Stomach smooth muscle (tissue), 2 donors: ENCODE measurements around the gene ZNF620.
"Not testable (repeated sequence)": the region's sequence is repeated elsewhere in the genome, so short reads cannot be mapped to it uniquely, and the experiment has no call there.

Experiments
- H3K27ac ChIP-seq: one replicate; pipeline ENCODE4 v1.7.0; 2013; ENCODE audit warnings: mild to moderate bottlenecking, low read length, inconsistent platforms
- H3K27me3 ChIP-seq, 2 donors: one replicate each; pipeline ENCODE4 v1.7.0; 2013; ENCODE audit warnings: low read length in 2 of 2; ENCODE audit not compliant: insufficient read depth in 2 of 2, control insufficient read depth in 1 of 2
- H3K36me3 ChIP-seq, 2 donors: one replicate each; pipeline ENCODE4 v1.7.0; 2013; ENCODE audit warnings: low read length in 2 of 2; ENCODE audit not compliant: control insufficient read depth in 2 of 2, insufficient read depth in 2 of 2
- H3K4me1 ChIP-seq: one replicate; pipeline ENCODE4 v1.7.0; 2013; ENCODE audit warnings: low read length; ENCODE audit not compliant: control insufficient read depth, insufficient read depth
- H3K4me3 ChIP-seq, 2 donors: one replicate each; pipeline ENCODE4 v1.7.0; 2013; ENCODE audit warnings: low read length in 2 of 2
- H3K9ac ChIP-seq, 2 donors: one replicate each; pipeline ENCODE4 v1.7.0; 2013; ENCODE audit warnings: low read length in 2 of 2, mild to moderate bottlenecking in 1 of 2
- H3K9me3 ChIP-seq, 2 donors: one replicate each; pipeline ENCODE4 v1.7.0; 2013; ENCODE audit warnings: low read length in 2 of 2; ENCODE audit not compliant: control insufficient read depth in 2 of 2
- donor health status: healthy.
- donor health status: Pancreatic carcinoma.

Gene ZNF620

GRCh38 chr3:40532252-40532651 lies 26.4 kb downstream of the ZNF620 start:
- Histone ChIP-seq H3K4me1 (no peaks in the 10 kb centered on the region), H3K9me3 (peaks cover 0 to 9% of the 10 kb centered on the region in 2 donors), H3K27ac (no peak overlapping the region), H3K9ac (no peak overlapping the region), H3K36me3 (peaks cover 53% of the 10 kb centered on the region in 2 donors), H3K4me3 (no peak overlapping the region), H3K27me3 (no peaks in the 10 kb centered on the region)

- H3K27me3 ChIP-seq, result no peaks in the 10 kb centered on the region
- no peaks in the 10 kb centered on the region for H3K4me1 ChIP-seq
- no peak overlapping the region for H3K9ac ChIP-seq
- no peak overlapping the region for H3K4me3 ChIP-seq
- no peak overlapping the region for H3K27ac ChIP-seq
- H3K36me3 ChIP-seq, result peaks cover 54 to 57% of the 10 kb centered on the region in 2 donors
- H3K9me3 ChIP-seq, result peaks cover 0 to 13% of the 10 kb centered on the region in 2 donors
Observed at GRCh38 chr3:40534283-40534682, 28.4 kb downstream of the ZNF620 start.

DNA sequence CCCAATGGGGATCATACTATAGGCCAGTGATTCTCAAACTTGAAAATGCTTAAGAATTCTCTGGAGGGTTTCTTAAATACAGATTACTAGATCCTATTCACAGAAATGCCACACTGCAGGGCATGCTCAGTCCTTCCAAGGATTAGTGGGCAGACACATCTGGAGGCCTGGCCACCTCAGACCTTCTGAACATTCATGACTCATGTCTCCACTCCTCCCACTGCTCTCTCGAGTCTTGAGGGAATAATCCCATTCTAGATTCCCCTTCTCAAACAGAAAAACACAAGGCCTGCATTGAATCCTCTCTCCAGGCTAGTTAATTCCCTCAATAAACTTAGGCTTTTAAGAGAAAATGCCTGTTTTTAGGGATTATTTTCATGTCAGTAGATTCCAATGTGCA lies 41.0 kb downstream of the ZNF620 start:
- Histone ChIP-seq H3K36me3 (no peaks in the 10 kb centered on the region), H3K4me1 (no peaks in the 10 kb centered on the region), H3K27me3 (no peaks in the 10 kb centered on the region), H3K9ac (no peak overlapping the region), H3K9me3 (no peaks in the 10 kb centered on the region), H3K27ac (no peak overlapping the region), H3K4me3 (no peak overlapping the region)

- no peak overlapping the region for H3K9ac ChIP-seq
- no peaks in the 10 kb centered on the region for H3K9me3 ChIP-seq
- no peaks in the 10 kb centered on the region for H3K4me1 ChIP-seq
- no peaks in the 10 kb centered on the region for H3K36me3 ChIP-seq
- H3K27ac ChIP-seq, result no peak overlapping the region
- H3K27me3 ChIP-seq, result no peaks in the 10 kb centered on the region
- H3K4me3 ChIP-seq, result no peak overlapping the region
Observed at GRCh38 chr3:40550167-40550566, 44.3 kb downstream of the ZNF620 start.

DNA sequence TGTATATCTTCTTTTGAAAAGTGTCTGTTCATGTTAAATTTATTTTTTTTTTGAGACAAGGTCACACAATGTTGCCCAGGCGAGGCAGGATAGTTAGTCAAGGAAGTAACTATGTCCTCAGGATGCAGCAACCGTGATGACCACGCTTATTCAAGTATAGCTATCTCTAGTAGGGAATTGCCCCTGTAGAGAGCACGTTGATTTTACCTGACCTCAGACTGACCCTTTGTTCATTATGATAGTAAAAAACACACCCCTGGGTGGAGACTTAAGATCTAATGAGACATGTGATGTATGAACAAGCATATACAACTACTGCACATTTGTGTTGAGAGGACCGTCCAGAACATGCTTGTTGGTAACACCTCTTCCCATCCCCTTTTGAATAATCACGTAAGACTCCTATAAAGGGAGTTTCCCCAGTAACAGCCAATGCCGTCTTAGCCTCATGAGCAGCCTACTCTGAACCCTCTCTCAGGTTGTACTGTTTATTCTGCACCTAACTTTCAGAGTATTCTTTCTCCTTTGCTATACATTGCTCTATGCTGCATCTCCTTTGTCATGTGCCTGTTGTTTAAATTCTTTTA lies 51.8 kb downstream of the ZNF620 start:
- H3K27me3 ChIP-seq, result no peaks in the 10 kb centered on the region
- no peak overlapping the region for H3K9ac ChIP-seq
- no peak overlapping the region for H3K4me3 ChIP-seq
- H3K27ac ChIP-seq, result no peak overlapping the region
- H3K36me3 ChIP-seq, result no peaks in the 10 kb centered on the region
- H3K9me3 ChIP-seq, result no peaks in the 10 kb centered on the region
- H3K4me1 ChIP-seq, result no peaks in the 10 kb centered on the region

- not testable (repeated sequence) for H3K9me3 ChIP-seq, H3K27ac ChIP-seq, H3K9ac ChIP-seq, H3K36me3 ChIP-seq, H3K4me1 ChIP-seq, H3K4me3 ChIP-seq, H3K27me3 ChIP-seq
Observed at GRCh38 chr3:40562482-40562881, 56.6 kb downstream of the ZNF620 start.

- H3K4me3 ChIP-seq, H3K27me3 ChIP-seq, H3K4me1 ChIP-seq, H3K9me3 ChIP-seq, H3K27ac ChIP-seq, H3K36me3 ChIP-seq, H3K9ac ChIP-seq: not testable (repeated sequence)
Observed at GRCh38 chr3:40565629-40566028, 59.8 kb downstream of the ZNF620 start.

DNA sequence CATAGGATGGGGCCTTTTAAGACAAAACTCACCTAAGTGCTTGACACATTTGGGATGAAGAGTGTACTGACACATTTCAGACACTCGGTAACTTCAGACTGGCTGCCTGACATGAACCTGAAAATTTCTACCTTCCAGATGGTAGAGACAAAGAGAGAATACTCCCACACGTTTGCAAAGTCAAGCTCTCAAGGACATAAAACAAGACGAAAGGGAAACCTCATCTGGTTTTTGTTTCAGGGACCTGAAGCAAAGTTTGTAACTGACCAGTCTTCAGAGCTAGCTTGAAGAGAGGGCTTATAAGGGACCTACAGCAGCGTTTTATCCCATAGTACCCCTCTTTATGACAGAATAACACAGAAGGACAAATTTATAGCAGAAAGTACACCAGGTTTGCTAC lies 60.9 kb downstream of the ZNF620 start:
- Histone ChIP-seq H3K27ac (no peak overlapping the region), H3K27me3 (no peaks in the 10 kb centered on the region), H3K4me1 (no peaks in the 10 kb centered on the region), H3K9ac (no peak overlapping the region), H3K9me3 (no peaks in the 10 kb centered on the region), H3K36me3 (no peaks in the 10 kb centered on the region), H3K4me3 (no peak overlapping the region)
